Heart left ventricle (tissue), 16 donors: ENCODE measurements around the gene ATRN. TPM values are rescaled to one million over a fixed set of nuclear protein-coding genes. Genes with fewer than 3 reads are reported as not detected.
A peak's percentile ranks its signal among the peaks of the same experiment; 100 is the strongest.

ENCODE experiments used
- ATAC-seq, 4 donors: fragments of 200-7000 bp; cut with Tn5 transposase; one replicate each; pipeline ENCODE4 v1.9.1; 2020 to 2022; ENCODE audit warnings: moderate library complexity in 4 of 4, mild to moderate bottlenecking in 3 of 4, moderate number of reproducible peaks in 1 of 4
- DNase-seq, 5 donors: peaks; one replicate each; pipeline ENCODE4 v3.0.0-alpha.2; 2020
- H3K27ac ChIP-seq, 12 donors: fragments of 200-600 bp; sonication (generic) in 4 of 12; one replicate each; pipeline versions ENCODE4 v1.5.0 to v1.8.0; 2016 to 2022; ENCODE audit warnings: mild to moderate bottlenecking in 2 of 12
- H3K27me3 ChIP-seq, 9 donors: fragments of 200-600 bp; sonication (generic) in 2 of 9; one replicate each; pipeline versions ENCODE4 v1.5.1 to v1.8.0; 2016 to 2022; ENCODE audit warnings: mild to moderate bottlenecking in 3 of 9
- H3K36me3 ChIP-seq, 9 donors: fragments of 200-600 bp; sonication (generic) in 2 of 9; one replicate each; pipeline versions ENCODE4 v1.5.0 to v1.8.0; 2018 to 2022; ENCODE audit warnings: mild to moderate bottlenecking in 2 of 9
- H3K4me1 ChIP-seq, 12 donors: fragments of 200-600 bp; sonication (generic) in 4 of 12; one replicate each; pipeline versions ENCODE4 v1.5.0 to v1.8.0; 2016 to 2022; ENCODE audit warnings: mild to moderate bottlenecking in 3 of 12
- H3K4me3 ChIP-seq, 12 donors: fragments of 200-600 bp; sonication (generic) in 4 of 12; one replicate each; pipeline versions ENCODE4 v1.5.0 to v1.8.0; 2017 to 2022; ENCODE audit warnings: mild to moderate bottlenecking in 9 of 12, moderate library complexity in 4 of 12
- H3K9me3 ChIP-seq, 12 donors: fragments of 200-600 bp; sonication (generic) in 4 of 12; one replicate each; pipeline versions ENCODE4 v1.5.0 to v1.8.0; 2016 to 2022; ENCODE audit warnings: mild to moderate bottlenecking in 1 of 12
- POLR2A ChIP-seq, 2 donors: fragments of 450-650 bp; IDR thresholded peaks; one replicate each; pipeline ENCODE4 v1.6.1; 2017; ENCODE audit warnings: antibody characterized with exemption in 2 of 2, mild to moderate bottlenecking in 2 of 2, moderate library complexity in 2 of 2
- WGBS, 4 donors: extraction: QIAGEN DNeasy Blood & Tissue Kit in 2 of 4; methylation state at CpG; one replicate each; pipeline versions ENCODE4 v1.1.5 to v1.1.7; 2013 to 2018; 5-methylcytosine and 5-hydroxymethylcytosine counted together
- intact Hi-C, 10 donors: fragments of 100-400 bp; cut with DNase I; formaldehyde crosslinking; loops; one replicate each; pipeline versions ENCODE4 v1.11.1 to v1.14.2; 2022
- polyA plus RNA-seq, 2 donors: library from polyadenylated mRNA; stranded (reverse); fragments of 200-250 nt; gene quantifications; one replicate each; pipeline ENCODE4 v1.2.3, GENCODE V29; 2013
- total RNA-seq, 9 donors: library from RNA; depleted of rRNA in 2 of 9; stranded (reverse); fragments of >200 nt in 2 of 9; fragmentation: NEBNext Ultra II Directional in 3 of 9; extraction: Animal tissue kit (Norgen Biotek cat#: 25700) in 3 of 9; gene quantifications; one replicate each; pipeline versions ENCODE4 v1.1.0 to v1.2.4, GENCODE V29; 2016 to 2023
- TF ChIP-seq, protein P1 (sequence below), 12 donors: fragments of 200-600 bp; sonication (generic) in 4 of 12; IDR thresholded peaks; one replicate each; pipeline versions ENCODE4 v1.5.0 to v1.8.0; 2018 to 2022; ENCODE audit warnings: antibody characterized with exemption in 12 of 12, mild to moderate bottlenecking in 5 of 12
- donor health status: ischemic (EF 13 %, LVEDD 7.1; RV severe dilation, severe dysfunction).
- donor health status: healthy with polysubstance abuse.
- donor health status: DM: no; HTN: yes; CAD: no.
- donor health status: DM: no; HTN: no; CAD: no.
- donor health status: ischemic (EF 25% LVEDD 6.9; RV normal size, moderate dysfunction).
- donor health status: ischemic (EF 25% LVEDD 5.7; RV mildly dilated, moderate dysfunction).
- donor health status: healthy.
- donor health status: DM: yes; HTN: yes; CAD: no.
- donor health status: ischemic (EF 35%, LVEDD 5.7; RV mildly dilated, moderate dysfunction).
- donor health status: nonischemic (EF 11% LVEDD 7.7; RV severe dilation, severe dysfunction).
- donor health status: DM: yes; HTN: yes; CAD: no.
- donor health status: PGD.
- donor health status: ischemic (EF 29% LVEDD 5.4; RV normal size, mild dysfunction).
- donor health status: nonischemic (EF 23%, LVEDD 6.1; RV moderate dilation, normal function).

The ATRN gene
- total and polyA plus RNA-seq, 11 donors = 4.8 to 44.7 (median 32.6) TPM

DNA sequence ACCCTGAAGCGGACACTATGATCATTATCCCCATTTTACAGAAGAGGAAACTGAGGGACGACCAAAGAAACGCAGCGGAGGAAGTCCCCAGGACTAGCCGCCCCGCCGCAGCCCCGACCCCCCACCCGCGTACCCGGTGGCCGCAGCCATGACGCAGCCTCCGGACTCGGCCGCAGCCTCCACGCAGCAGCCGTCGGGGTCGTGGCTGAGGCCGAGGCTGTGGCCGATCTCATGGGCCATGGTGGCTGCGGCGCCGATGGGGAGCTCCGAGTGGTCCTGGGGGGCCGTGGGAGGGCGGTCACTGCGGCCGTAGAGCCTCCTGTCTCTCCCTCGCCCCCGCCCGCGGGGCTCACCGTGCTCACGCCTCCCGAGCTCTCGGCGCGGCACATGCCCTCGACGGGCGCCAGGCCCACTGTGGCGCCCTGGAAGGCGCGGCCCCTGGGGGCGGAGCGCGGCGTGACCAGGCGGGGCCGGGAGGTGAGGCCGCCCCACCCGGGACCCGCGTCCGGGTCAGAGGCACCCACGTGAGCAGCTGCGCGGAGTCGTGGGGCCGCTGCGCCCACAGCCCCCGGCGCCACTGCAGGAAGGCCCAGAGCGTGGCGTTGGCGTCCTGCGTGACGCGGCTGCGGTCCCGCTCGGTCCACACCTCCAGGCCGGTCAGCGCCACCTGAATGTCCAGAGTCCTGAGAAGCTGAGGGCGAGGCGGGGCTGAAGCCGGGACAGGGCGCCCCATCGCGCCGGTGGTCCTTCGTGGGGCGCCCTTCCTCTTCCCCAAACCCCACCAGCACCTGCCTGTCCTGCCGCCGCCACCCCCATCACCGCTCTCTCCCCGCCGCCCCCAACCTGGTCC, 202.6 kb downstream of the ATRN start:
- WGBS, 4 donors = 44 to 46% (median 45%) methylated on average over 32 to 90 of the region's 90 CpGs
- intact Hi-C loops = loop anchor here in 4 of 10 donors (2.0 to 10.0 kb wide), 4 partner anchors 37 to 421 kb away; no protein-coding TSS in a partner anchor
- peak in 1 of 5 donors; percentile 66 for DNase-seq
- peaks cover 8 to 52% (median 36%) of the 10 kb centered on the region in 9 donors for H3K27me3 ChIP-seq
- TF ChIP-seq, protein P1, sequence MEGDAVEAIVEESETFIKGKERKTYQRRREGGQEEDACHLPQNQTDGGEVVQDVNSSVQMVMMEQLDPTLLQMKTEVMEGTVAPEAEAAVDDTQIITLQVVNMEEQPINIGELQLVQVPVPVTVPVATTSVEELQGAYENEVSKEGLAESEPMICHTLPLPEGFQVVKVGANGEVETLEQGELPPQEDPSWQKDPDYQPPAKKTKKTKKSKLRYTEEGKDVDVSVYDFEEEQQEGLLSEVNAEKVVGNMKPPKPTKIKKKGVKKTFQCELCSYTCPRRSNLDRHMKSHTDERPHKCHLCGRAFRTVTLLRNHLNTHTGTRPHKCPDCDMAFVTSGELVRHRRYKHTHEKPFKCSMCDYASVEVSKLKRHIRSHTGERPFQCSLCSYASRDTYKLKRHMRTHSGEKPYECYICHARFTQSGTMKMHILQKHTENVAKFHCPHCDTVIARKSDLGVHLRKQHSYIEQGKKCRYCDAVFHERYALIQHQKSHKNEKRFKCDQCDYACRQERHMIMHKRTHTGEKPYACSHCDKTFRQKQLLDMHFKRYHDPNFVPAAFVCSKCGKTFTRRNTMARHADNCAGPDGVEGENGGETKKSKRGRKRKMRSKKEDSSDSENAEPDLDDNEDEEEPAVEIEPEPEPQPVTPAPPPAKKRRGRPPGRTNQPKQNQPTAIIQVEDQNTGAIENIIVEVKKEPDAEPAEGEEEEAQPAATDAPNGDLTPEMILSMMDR (IDR thresholded peaks at IDR 0.05) = no peak
- H3K9me3 ChIP-seq = no peaks in the 10 kb centered on the region
- no peak overlapping the region for H3K4me3 ChIP-seq
- ATAC-seq = no peak
- peaks cover 0 to 31% (median 18%) of the 10 kb centered on the region in 12 donors for H3K4me1 ChIP-seq
- peaks cover 0 to 3% (median 0%) of the 10 kb centered on the region in 9 donors for H3K36me3 ChIP-seq
- H3K27ac ChIP-seq = no peak overlapping the region

DNA sequence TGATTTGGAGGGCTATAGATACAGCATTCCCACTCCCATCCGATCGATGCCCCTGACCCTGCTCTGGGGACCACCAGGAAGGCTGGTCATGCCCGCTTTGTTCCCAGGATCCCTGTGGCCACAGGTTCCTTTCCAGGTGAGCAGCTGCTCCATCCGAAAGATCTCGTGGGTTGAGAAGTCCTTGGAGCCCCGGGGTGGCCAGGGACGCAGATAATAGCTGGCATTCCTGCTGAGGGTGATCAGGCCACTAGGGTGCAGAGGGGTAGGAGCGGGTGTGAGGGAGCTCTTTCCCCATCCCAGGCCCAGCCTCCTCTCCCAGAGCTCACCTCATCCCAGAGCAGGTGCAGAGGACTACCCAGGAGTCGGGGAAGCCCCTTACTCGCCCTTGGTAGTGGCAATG, 203.6 kb downstream of the ATRN start:
- no peak overlapping the region for H3K4me3 ChIP-seq
- DNase-seq (peak in 1 of 5 donors; percentile 13), ATAC-seq (no peak)
- no peak for TF ChIP-seq POLR2A (IDR thresholded peaks at IDR 0.05)
- TF ChIP-seq, protein P1 (IDR thresholded peaks at IDR 0.05) = no peak
- H3K9me3 ChIP-seq = no peaks in the 10 kb centered on the region
- H3K27me3 ChIP-seq = peaks cover 8 to 52% (median 36%) of the 10 kb centered on the region in 9 donors
- WGBS, 4 donors = 68 to 70% (median 69%) methylated on average over 9 to 10 of the region's 10 CpGs
- intact Hi-C loops = loop anchor here in 4 of 10 donors (2.0 to 10.0 kb wide), 4 partner anchors 36 to 420 kb away; no protein-coding TSS in a partner anchor
- peaks cover 0 to 3% (median 0%) of the 10 kb centered on the region in 9 donors for H3K36me3 ChIP-seq
- H3K4me1 ChIP-seq = peaks cover 0 to 31% (median 19%) of the 10 kb centered on the region in 12 donors
- H3K27ac ChIP-seq = no peak overlapping the region

DNA sequence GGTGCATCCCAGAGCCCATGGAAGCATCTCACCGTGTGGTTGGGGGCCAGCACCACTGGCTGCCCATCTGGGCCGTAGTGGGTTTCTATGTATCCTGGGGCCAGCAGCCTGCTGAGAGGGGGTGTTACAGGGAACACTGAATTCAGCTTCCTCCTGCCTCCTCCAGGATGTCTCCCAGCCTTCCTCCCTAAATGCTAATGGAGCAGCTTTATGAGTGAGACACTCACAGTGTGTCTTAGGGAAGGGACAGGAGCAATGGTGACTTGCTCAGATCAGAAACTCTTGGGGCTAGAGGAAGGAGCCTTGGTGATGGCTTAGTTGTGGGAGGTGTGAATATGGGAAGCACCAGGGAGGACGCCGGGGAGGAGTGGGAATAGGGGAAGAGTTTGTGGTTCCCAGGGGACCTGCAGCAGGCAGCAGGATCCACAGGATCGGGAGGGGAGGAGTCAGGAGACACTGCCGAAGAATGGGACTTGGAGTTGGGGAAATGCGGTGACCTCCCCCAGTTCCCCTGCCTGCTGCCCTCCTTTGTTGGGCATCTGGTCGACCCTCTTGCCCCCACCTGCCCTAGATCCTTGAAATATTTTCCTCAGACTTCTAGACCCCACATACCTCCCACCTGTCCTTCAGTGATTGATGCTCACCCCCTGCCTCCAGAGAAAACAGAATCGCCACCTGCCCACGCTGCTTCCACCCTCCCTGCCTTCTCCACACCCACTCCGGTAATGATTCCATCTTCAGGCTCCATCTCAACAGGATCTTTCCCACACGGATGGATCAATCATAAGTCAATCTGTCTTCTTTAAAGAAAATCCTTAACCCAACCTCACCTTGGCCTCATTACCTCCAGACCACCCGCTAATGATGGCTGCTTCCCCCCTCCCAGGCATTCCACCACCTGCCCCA, 204.4 kb downstream of the ATRN start:
- no peak overlapping the region for H3K4me3 ChIP-seq
- WGBS, 4 donors = 51 to 55% (median 54%) methylated on average over 11 to 13 of the region's 13 CpGs
- no peak overlapping the region for H3K27ac ChIP-seq
- H3K27me3 ChIP-seq = peaks cover 8 to 52% (median 36%) of the 10 kb centered on the region in 9 donors
- H3K9me3 ChIP-seq = no peaks in the 10 kb centered on the region
- TF ChIP-seq, protein P1 (IDR thresholded peaks at IDR 0.05) = no peak
- no peak for TF ChIP-seq POLR2A (IDR thresholded peaks at IDR 0.05)
- DNase-seq (no peak), ATAC-seq (no peak)
- intact Hi-C loops = loop anchor here in 7 of 10 donors (2.0 to 10.0 kb wide), 9 partner anchors 36 to 420 kb away; partner anchors contain the start of genes ADISSP (in 2 of the 7) and SPEF1 (in 1 of the 7)
- peaks cover 0 to 3% (median 0%) of the 10 kb centered on the region in 9 donors for H3K36me3 ChIP-seq
- peaks cover 0 to 35% (median 19%) of the 10 kb centered on the region in 12 donors for H3K4me1 ChIP-seq
